Sigmoid colon (tissue), 7 donors: ENCODE measurements around the gene CLDN4. TPM values are rescaled to one million over a fixed set of nuclear protein-coding genes. Genes with fewer than 3 reads are reported as not detected.
"Not testable (repeated sequence)": the region's sequence is repeated elsewhere in the genome, so short reads cannot be mapped to it uniquely, and the experiment has no call there.

Source experiments
- DNase-seq: peaks from one replicate; pipeline ENCODE4 v3.0.0-alpha.2; 2019
- H3K27ac ChIP-seq, 4 donors: fragments of 200-600 bp; sonication (generic); one replicate each; pipeline ENCODE4 v1.5.1; 2016 to 2019; ENCODE audit warnings: mild to moderate bottlenecking in 1 of 4
- H3K27me3 ChIP-seq, 3 donors: fragments of 200-600 bp; sonication (generic); one replicate each; pipeline ENCODE4 v1.5.1; 2019; ENCODE audit warnings: mild to moderate bottlenecking in 1 of 3
- H3K36me3 ChIP-seq, 4 donors: fragments of 200-600 bp; sonication (generic); one replicate each; pipeline ENCODE4 v1.5.1; 2016 to 2019
- H3K4me1 ChIP-seq, 4 donors: fragments of 200-600 bp; sonication (generic); one replicate each; pipeline ENCODE4 v1.5.1; 2017 to 2019
- H3K4me3 ChIP-seq, 4 donors: fragments of 200-600 bp; sonication (generic); one replicate each; pipeline ENCODE4 v1.5.1; 2017 to 2019; ENCODE audit warnings: mild to moderate bottlenecking in 2 of 4, moderate library complexity in 1 of 4
- H3K9me3 ChIP-seq, 4 donors: fragments of 200-600 bp in 3 of 4; sonication (generic) in 3 of 4; one replicate each; pipeline versions ENCODE4 v1.5.1 to v1.6.1; 2013 to 2019
- EP300 ChIP-seq, 4 donors: sonication (generic); formaldehyde crosslinking; IDR thresholded peaks; one replicate each; pipeline ENCODE4 v1.6.1; 2017; ENCODE audit warnings: antibody characterized with exemption in 4 of 4
- POLR2A ChIP-seq, 2 donors: fragments of 450-650 bp; IDR thresholded peaks; one replicate each; pipeline ENCODE4 v1.6.1; 2016; ENCODE audit warnings: antibody characterized with exemption in 2 of 2, mild to moderate bottlenecking in 2 of 2, moderate library complexity in 2 of 2
- POLR2AphosphoS5 ChIP-seq, 4 donors: sonication (generic); formaldehyde crosslinking; IDR thresholded peaks; one replicate each; pipeline ENCODE4 v1.6.1; 2017; ENCODE audit warnings: antibody characterized with exemption in 4 of 4
- WGBS, 2 donors: extraction: QIAGEN DNeasy Blood & Tissue Kit; methylation state at CpG; one replicate each; pipeline ENCODE4 v1.1.7; 2013; 5-methylcytosine and 5-hydroxymethylcytosine counted together
- intact Hi-C: fragments of 100-400 bp; cut with DNase I; formaldehyde crosslinking; loops from one replicate; pipeline ENCODE4 v1.15.1; 2023
- polyA plus RNA-seq, 3 donors: library from polyadenylated mRNA; stranded (reverse); fragments of 200-250 nt; gene quantifications; one replicate each; pipeline ENCODE4 v1.2.3, GENCODE V29; 2013
- total RNA-seq, 4 donors: library from RNA; depleted of rRNA; stranded (reverse); fragments of >200 nt; gene quantifications; one replicate each; pipeline ENCODE4 v1.1.0, GENCODE V29; 2016
- TF ChIP-seq, protein P1 (sequence below), 4 experiments: fragments of 450-650 bp in 3 of 4; fragments of 200-600 bp in 1 of 4; IDR thresholded peaks; one replicate each; pipeline ENCODE4 v1.5.1; 2016 to 2019; ENCODE audit warnings: antibody characterized with exemption in 4 of 4, mild to moderate bottlenecking in 3 of 4, moderate library complexity in 2 of 4
- donor health status: healthy with polysubstance abuse.
- donor health status: Bipolar disorder and iron deficiency.
- donor health status: healthy.

Gene CLDN4
- total and polyA plus RNA-seq, 7 donors = 0.16 to 690 (median 210) TPM; not detected in 2

DNA sequence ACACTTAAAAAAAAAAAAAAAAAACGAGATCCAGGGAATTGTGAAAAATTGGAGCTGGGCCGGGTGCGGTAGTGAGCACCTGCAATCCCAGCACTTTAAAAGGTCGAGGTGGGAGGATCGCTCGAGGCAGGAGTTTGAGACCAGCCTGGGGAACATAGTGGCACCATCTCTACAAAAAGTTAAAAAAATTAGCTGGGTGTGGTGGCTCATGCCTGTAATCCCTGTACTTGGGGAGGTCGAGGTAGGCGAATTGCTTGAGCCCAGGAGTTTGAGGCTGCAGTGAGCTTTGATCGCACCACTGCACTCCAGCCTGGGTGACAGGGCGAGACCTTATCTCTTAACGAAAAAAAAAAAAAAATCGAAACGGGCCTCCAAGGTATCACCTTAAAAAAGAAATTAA lies 2.0 kb downstream of the CLDN4 start:
- TF ChIP-seq, protein P1, sequence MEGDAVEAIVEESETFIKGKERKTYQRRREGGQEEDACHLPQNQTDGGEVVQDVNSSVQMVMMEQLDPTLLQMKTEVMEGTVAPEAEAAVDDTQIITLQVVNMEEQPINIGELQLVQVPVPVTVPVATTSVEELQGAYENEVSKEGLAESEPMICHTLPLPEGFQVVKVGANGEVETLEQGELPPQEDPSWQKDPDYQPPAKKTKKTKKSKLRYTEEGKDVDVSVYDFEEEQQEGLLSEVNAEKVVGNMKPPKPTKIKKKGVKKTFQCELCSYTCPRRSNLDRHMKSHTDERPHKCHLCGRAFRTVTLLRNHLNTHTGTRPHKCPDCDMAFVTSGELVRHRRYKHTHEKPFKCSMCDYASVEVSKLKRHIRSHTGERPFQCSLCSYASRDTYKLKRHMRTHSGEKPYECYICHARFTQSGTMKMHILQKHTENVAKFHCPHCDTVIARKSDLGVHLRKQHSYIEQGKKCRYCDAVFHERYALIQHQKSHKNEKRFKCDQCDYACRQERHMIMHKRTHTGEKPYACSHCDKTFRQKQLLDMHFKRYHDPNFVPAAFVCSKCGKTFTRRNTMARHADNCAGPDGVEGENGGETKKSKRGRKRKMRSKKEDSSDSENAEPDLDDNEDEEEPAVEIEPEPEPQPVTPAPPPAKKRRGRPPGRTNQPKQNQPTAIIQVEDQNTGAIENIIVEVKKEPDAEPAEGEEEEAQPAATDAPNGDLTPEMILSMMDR (IDR thresholded peaks at IDR 0.05) = no peak
- no peak for TF ChIP-seq EP300 (IDR thresholded peaks at IDR 0.05)
- Histone ChIP-seq H3K4me1 (peaks cover 0 to 8% (median 7%) of the 10 kb centered on the region in 4 donors), H3K27ac (no peak overlapping the region), H3K27me3 (peaks cover 0 to 11% (median 0%) of the 10 kb centered on the region in 3 donors), H3K36me3 (no peaks in the 10 kb centered on the region), H3K4me3 (no peak overlapping the region), H3K9me3 (no peaks in the 10 kb centered on the region)
- no peak for DNase-seq
- 13 to 68% methylated on average over 13 of the region's 13 CpGs for WGBS, 2 donors
- intact Hi-C loops = no loop called here

GRCh38 chr7:73833251-73833919 lies 2.6 kb downstream of the CLDN4 start:
- intact Hi-C loops = no loop called here
- Histone ChIP-seq H3K4me1 (peaks cover 0 to 2% (median under 1%) of the 10 kb centered on the region in 4 donors), H3K27ac (no peak overlapping the region), H3K36me3 (no peaks in the 10 kb centered on the region), H3K9me3 (no peaks in the 10 kb centered on the region), H3K4me3 (no peak overlapping the region), H3K27me3 (peaks cover 0 to 11% (median 0%) of the 10 kb centered on the region in 3 donors)
- DNase-seq = no peak
- WGBS, 2 donors = 18 to 55% methylated on average over 13 of the region's 13 CpGs
- peak in 1 of 2 donors; percentile 13 for TF ChIP-seq POLR2A (IDR thresholded peaks at IDR 0.05)
- TF ChIP-seq, protein P1 (IDR thresholded peaks at IDR 0.05) = no peak

DNA sequence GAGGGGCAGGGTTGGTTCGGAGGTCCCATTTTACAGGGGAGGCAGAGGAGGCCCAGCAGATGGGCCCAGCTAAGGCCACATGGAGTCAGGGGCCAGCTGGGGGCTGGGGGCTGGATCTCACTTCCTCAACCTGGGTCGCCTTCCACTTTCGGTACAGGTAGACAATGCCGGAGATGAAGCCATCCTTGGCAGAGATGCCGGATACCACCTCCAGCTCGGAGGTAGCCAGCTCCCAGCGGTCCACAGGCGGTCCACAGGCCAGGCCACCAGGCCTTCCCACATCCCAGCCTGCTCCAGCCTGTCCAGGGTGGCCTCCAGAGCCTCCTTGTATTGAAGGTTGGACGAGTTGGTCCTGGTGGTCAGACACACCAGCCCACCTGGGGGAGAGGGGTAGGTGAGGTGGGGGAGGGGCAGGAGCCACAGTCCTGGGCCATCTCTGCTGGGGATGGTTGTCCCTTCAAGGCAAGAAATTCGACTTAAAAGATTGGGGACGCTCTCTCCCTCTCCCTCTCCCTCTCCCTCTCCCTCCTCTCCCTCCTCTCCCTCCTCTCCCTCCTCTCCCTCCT lies 3.9 kb downstream of the CLDN4 start:
- intact Hi-C loops = no loop called here
- Histone ChIP-seq H3K9me3 (no peaks in the 10 kb centered on the region), H3K27me3 (peaks cover 0 to 11% (median 0%) of the 10 kb centered on the region in 3 donors), H3K4me1 (no peaks in the 10 kb centered on the region), H3K27ac (no peak overlapping the region), H3K4me3 (no peak overlapping the region), H3K36me3 (no peaks in the 10 kb centered on the region)
- 81 to 86% methylated on average over 11 of the region's 11 CpGs for WGBS, 2 donors
- no peak for DNase-seq
- no peak for TF ChIP-seq POLR2AphosphoS5 (IDR thresholded peaks at IDR 0.05)
- TF ChIP-seq, protein P1 (IDR thresholded peaks at IDR 0.05) = no peak
- TF ChIP-seq POLR2A (IDR thresholded peaks at IDR 0.05) = no peak

- intact Hi-C loops, H3K27ac ChIP-seq, H3K36me3 ChIP-seq, H3K27me3 ChIP-seq, H3K4me3 ChIP-seq, H3K9me3 ChIP-seq, DNase-seq: not testable (repeated sequence)
- H3K4me1 ChIP-seq = peaks cover 0 to 11% (median 9%) of the 10 kb centered on the region in 4 donors
Observed at GRCh38 chr7:73837167-73837566, 6.4 kb downstream of the CLDN4 start.

DNA sequence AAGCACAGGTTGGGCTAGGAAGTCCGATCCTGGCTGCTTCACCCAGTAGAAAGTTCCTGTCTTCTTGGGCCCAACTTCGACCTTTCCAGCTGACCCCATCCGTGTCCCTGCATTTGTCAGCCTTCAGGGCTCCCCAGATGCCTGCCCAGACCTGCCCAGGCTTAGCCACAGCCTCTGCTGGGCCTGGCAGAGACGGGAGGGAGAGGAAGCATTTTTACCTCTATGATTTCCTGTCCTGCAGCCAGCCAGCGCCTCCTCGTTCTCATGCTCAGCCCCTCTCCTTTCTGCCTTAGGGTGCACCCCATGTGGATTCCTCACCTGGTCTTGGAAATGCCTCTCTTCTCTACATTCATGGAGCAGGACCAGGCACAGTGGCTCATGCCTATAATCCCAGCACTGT lies 7.8 kb downstream of the CLDN4 start:
- Histone ChIP-seq H3K4me3 (no peak overlapping the region), H3K27ac (no peak overlapping the region), H3K9me3 (no peaks in the 10 kb centered on the region), H3K27me3 (no peaks in the 10 kb centered on the region), H3K36me3 (no peaks in the 10 kb centered on the region), H3K4me1 (peaks cover 0 to 17% (median 12%) of the 10 kb centered on the region in 4 donors)
- intact Hi-C loops = no loop called here
- TF ChIP-seq POLR2AphosphoS5 (IDR thresholded peaks at IDR 0.05) (no peak), POLR2A (IDR thresholded peaks at IDR 0.05) (no peak), EP300 (IDR thresholded peaks at IDR 0.05) (no peak)
- TF ChIP-seq, protein P1 (IDR thresholded peaks at IDR 0.05) = no peak
- 55 to 65% methylated on average over 6 of the region's 6 CpGs for WGBS, 2 donors
- no peak for DNase-seq
